Colonic mucosa (tissue), 4 donors: ENCODE measurements around the gene SYPL1. TPM values are rescaled to one million over a fixed set of nuclear protein-coding genes. Genes with fewer than 3 reads are reported as not detected.

Experiments
- DNase-seq: peaks from one replicate; pipeline ENCODE4 v3.0.0-alpha.2; 2020
- H3K27ac ChIP-seq: fragments of 200-600 bp; one replicate; pipeline ENCODE4 v1.8.0; 2021
- H3K27me3 ChIP-seq: fragments of 200-600 bp; one replicate; pipeline ENCODE4 v1.8.0; 2021
- H3K36me3 ChIP-seq: fragments of 200-600 bp; one replicate; pipeline ENCODE4 v1.8.0; 2021
- H3K4me1 ChIP-seq: fragments of 200-600 bp; one replicate; pipeline ENCODE4 v1.8.0; 2021; ENCODE audit warnings: mild to moderate bottlenecking
- H3K4me3 ChIP-seq: fragments of 200-600 bp; one replicate; pipeline ENCODE4 v1.8.0; 2021
- H3K9ac ChIP-seq, 2 donors: one replicate each; pipeline ENCODE4 v1.7.0; 2013; ENCODE audit warnings: control low read depth in 2 of 2, low read depth in 2 of 2, low read length in 2 of 2
- H3K9me3 ChIP-seq: fragments of 200-600 bp; one replicate; pipeline ENCODE4 v1.8.0; 2021
- intact Hi-C: fragments of 100-400 bp; cut with DNase I; formaldehyde crosslinking; loops from one replicate; pipeline ENCODE4 v1.14.1; 2022
- total RNA-seq, 2 donors: library from RNA; stranded (reverse); fragmentation: NEBNext Ultra II Directional in 1 of 2; extraction: Animal tissue kit (Norgen Biotek cat#: 25700) in 1 of 2; gene quantifications; one replicate each; pipeline ENCODE4 v1.2.1, GENCODE V29; 2021
- TF ChIP-seq, protein P1 (sequence below): fragments of 200-600 bp; IDR thresholded peaks from one replicate; pipeline ENCODE4 v1.8.0; 2022; ENCODE audit warnings: antibody characterized with exemption, mild to moderate bottlenecking
- donor health status: healthy.
- donor health status: DM: no; HTN: no; CAD: no.
- donor health status: DM: no; HTN: no; CAD: no.

Gene SYPL1
- total RNA-seq, 2 donors from 2014 or later = 89.0 to 94.0 TPM

DNA sequence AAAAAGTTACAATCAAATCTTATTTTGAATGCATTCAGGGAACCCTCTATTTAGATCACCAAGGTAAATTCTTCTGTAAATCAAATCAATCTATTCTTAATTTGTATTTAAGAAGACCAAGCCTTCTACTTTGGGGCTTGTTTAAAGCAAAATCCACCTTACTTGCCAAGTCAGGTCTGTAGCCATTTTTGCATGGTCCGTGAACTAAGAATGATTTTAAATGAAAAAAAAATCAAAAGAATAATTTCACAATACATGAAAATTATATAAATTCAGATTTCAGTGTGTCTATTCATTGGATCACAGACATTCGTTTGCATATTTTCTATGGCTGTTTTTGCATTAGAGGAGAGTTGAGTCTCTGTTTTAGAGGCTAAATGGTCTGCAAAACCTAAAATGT, 59.4 kb downstream of the SYPL1 start:
- no peaks in the 10 kb centered on the region for H3K9me3 ChIP-seq
- no peaks in the 10 kb centered on the region for H3K36me3 ChIP-seq
- DNase-seq = no peak
- H3K27me3 ChIP-seq = no peaks in the 10 kb centered on the region
- H3K4me1 ChIP-seq = no peaks in the 10 kb centered on the region
- no peak overlapping the region for H3K9ac ChIP-seq
- no peak overlapping the region for H3K4me3 ChIP-seq
- no peak overlapping the region for H3K27ac ChIP-seq
- TF ChIP-seq, protein P1, sequence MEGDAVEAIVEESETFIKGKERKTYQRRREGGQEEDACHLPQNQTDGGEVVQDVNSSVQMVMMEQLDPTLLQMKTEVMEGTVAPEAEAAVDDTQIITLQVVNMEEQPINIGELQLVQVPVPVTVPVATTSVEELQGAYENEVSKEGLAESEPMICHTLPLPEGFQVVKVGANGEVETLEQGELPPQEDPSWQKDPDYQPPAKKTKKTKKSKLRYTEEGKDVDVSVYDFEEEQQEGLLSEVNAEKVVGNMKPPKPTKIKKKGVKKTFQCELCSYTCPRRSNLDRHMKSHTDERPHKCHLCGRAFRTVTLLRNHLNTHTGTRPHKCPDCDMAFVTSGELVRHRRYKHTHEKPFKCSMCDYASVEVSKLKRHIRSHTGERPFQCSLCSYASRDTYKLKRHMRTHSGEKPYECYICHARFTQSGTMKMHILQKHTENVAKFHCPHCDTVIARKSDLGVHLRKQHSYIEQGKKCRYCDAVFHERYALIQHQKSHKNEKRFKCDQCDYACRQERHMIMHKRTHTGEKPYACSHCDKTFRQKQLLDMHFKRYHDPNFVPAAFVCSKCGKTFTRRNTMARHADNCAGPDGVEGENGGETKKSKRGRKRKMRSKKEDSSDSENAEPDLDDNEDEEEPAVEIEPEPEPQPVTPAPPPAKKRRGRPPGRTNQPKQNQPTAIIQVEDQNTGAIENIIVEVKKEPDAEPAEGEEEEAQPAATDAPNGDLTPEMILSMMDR = no peak
- intact Hi-C loops = no loop called here

DNA sequence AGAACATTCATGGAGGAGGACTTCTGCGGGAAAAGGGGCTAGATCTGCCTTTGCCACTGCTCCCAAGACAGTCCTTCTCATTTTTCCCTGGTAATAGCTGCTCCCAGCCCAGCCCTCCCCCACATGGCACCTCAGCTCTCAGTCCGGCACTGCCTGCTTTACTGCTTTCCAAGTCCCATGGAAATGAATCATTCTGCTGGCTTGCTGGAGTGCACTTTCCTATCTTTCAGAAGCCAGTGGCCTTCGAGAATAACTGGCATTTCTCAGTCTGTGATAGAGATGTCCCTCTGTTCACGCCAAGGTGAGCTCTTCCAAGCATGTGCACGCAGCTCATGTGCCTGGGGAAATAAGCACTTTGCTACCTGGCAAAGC, 61.4 kb downstream of the SYPL1 start:
- no peaks in the 10 kb centered on the region for H3K27me3 ChIP-seq
- no peak for DNase-seq
- intact Hi-C loops = no loop called here
- no peak overlapping the region for H3K27ac ChIP-seq
- TF ChIP-seq, protein P1 = no peak
- H3K9me3 ChIP-seq = no peaks in the 10 kb centered on the region
- H3K36me3 ChIP-seq = no peaks in the 10 kb centered on the region
- no peaks in the 10 kb centered on the region for H3K4me1 ChIP-seq
- no peak overlapping the region for H3K4me3 ChIP-seq
- no peak overlapping the region for H3K9ac ChIP-seq

DNA sequence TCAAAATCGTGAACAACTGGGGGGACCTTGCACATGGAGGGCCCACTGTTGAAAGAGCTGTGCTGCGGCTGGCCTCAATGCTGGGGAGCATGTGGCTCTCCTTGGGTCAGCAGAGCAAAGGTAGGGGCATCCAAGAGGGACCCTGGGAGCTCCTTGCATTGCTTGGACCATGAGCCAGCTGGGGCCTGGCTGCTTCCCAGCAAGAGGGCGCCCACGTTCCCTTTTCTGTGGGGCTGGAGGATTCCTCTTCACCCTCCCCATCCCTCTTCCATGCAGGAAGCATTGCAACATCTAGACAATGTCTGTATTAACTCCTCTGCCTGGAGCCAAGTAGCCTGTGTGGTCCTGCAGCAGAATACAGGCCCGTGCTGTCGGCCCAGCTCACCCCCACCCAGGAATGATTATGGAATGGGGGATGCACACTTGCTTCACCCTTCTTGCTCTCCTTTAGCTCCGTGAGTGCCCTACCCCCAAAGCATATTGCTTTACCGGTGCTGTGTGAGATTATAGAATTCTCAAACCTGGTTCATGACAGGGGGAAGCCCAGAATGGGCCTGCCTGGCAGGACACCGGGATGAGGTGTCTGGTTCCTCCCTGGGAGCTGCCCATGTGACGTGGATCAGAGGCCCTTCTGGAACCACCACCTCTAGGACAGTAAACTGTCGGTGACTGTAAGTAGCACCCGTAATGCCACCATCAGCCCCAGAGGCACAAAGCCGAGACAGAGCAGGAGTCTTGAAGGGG, 61.9 kb downstream of the SYPL1 start:
- no peaks in the 10 kb centered on the region for H3K4me1 ChIP-seq
- no peaks in the 10 kb centered on the region for H3K9me3 ChIP-seq
- H3K27ac ChIP-seq = no peak overlapping the region

DNA sequence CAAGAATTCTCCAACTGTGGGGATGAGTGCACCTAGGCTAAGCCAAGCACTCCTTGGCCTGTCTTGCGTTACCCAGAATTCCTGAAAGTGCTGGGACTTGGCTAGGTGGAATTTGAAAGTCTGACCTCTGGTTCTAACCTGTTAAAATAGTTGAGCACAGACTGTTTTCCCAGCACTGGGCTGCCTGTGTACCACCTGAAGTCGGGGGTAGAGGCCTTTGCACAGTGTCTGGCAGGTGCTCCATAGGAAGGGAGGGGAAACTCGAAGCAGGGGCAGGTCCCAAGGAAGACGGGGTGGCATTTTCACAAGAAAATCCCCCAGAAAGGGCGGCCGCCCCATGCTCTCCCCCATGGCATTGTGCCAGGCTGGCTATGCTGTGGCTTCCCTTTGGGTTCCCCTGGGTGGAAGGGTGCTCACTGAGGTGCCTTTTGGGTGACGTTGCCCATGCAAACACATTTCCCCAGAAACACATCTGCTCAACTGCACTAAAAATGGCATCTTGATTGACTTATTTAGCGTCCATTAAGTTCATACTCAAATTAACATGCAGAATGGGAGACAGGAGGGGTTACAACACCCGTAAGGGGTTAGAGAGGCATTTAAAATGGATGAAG, 62.9 kb downstream of the SYPL1 start:
- intact Hi-C loops = no loop called here
- no peaks in the 10 kb centered on the region for H3K4me1 ChIP-seq

More for the DNA sequence above, 61.9 kb downstream of the SYPL1 start:
- TF ChIP-seq, protein P1 = no peak
- H3K4me3 ChIP-seq = no peak overlapping the region
- no peaks in the 10 kb centered on the region for H3K36me3 ChIP-seq
- no peak overlapping the region for H3K9ac ChIP-seq
- H3K27me3 ChIP-seq = no peaks in the 10 kb centered on the region
- DNase-seq = no peak
- intact Hi-C loops = no loop called here

DNA sequence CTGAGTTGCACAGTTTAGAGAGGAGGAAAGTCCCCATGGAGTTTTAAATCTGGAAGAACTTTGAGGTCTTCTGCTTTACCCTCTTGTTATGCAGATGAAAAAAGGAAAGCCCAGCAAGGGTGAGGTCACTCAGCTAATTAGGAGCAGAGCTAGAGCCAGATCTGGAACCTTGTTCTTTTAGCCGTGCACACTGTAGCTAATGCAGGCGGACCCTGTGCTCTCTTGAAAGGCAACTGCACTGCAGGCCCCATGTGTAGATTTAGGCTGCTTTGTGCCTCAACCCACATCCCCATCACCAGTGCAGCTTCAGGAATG, 63.4 kb downstream of the SYPL1 start:
- H3K4me3 ChIP-seq = no peak overlapping the region
- H3K36me3 ChIP-seq = no peaks in the 10 kb centered on the region
- H3K9me3 ChIP-seq = no peaks in the 10 kb centered on the region
- no peak overlapping the region for H3K9ac ChIP-seq
- H3K27ac ChIP-seq = no peak overlapping the region
- TF ChIP-seq, protein P1 = no peak
- DNase-seq = no peak
- H3K4me1 ChIP-seq = no peaks in the 10 kb centered on the region
- intact Hi-C loops = no loop called here
- no peaks in the 10 kb centered on the region for H3K27me3 ChIP-seq

More for the DNA sequence above, 62.9 kb downstream of the SYPL1 start:
- H3K9me3 ChIP-seq = no peaks in the 10 kb centered on the region
- H3K27ac ChIP-seq = no peak overlapping the region
- TF ChIP-seq, protein P1 = no peak
- no peaks in the 10 kb centered on the region for H3K27me3 ChIP-seq
- DNase-seq = no peak
- H3K36me3 ChIP-seq = no peaks in the 10 kb centered on the region
- no peak overlapping the region for H3K4me3 ChIP-seq
- no peak overlapping the region for H3K9ac ChIP-seq
